ENCODE data around the gene PSMD2.
A peak's percentile ranks its signal among the peaks of the same experiment; 100 is the strongest.
"Not testable (repeated sequence)": the region's sequence is repeated elsewhere in the genome, so short reads cannot be mapped to it uniquely, and the experiment has no call there.

PSMD2 gene

DNA sequence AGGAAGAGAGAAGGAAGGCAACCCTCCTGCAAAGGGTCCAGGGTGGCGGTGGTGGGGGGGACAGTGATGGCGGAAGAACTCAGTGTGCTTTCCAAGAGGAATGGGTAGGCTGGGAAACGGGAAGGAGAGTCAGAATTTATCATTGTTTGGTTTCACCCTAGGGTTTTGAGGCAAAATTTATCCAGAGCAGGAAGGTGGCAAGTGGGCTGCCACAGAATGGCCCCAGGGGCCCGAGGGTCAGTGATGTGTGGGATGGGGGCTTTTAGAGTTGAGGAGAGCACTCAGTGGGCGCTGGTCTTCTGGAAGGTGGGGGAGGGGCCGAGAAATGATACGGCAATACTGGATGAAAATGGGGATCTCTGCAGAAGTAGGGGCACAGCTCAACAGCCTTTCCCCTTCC is 38.9 kb downstream of the PSMD2 start:
- FAIRE-seq = no peak
- DNase-seq (ENCODE audit: insufficient read length, low spot score) = no peak

DNA sequence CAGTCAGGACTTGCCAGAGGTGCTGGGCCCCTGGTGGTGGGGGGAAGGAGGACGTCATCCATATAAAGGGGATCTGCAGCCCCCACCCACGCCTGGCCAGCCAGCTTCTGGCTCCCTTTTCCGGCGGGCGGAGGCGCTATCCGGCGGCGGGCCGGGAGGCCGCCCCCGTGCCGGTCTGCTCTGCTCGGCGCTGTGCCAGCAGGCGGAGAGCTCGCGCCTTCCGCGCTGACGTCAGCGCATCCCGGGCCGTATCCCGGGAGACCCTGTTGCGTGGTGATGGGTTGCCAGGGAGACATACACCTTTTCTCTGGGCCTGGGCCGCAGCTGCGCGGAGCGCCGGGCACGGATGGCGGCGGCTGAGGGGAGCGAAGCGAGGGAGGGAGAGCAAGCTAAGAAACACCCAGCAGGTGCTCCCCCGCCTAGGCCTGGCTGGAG is 39.5 kb downstream of the PSMD2 start:
- no peak for FAIRE-seq
- DNase-seq (ENCODE audit: insufficient read length, low spot score) = no peak

DNA sequence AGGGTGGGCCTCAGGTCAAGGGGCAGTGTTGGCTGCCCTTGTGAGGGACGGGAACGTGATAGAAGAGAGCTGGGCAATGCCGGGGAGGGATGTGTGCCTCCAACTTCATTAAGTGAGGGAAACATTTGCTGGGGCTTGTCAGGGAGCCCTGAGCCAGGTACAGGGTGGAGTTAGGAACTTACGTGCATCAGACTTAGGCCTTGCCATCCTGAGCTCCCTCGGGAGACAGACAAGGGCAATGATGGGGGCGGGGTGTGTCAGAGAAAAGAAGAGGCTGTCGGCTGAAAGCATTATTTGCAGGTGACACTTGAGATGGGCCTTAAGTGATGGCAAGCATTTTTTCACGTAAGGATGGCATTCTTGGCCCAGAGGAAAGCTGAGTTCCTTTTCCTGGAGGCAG is 40.0 kb downstream of the PSMD2 start:
- no peak for DNase-seq (ENCODE audit: insufficient read length, low spot score)
- no peak for FAIRE-seq

DNA sequence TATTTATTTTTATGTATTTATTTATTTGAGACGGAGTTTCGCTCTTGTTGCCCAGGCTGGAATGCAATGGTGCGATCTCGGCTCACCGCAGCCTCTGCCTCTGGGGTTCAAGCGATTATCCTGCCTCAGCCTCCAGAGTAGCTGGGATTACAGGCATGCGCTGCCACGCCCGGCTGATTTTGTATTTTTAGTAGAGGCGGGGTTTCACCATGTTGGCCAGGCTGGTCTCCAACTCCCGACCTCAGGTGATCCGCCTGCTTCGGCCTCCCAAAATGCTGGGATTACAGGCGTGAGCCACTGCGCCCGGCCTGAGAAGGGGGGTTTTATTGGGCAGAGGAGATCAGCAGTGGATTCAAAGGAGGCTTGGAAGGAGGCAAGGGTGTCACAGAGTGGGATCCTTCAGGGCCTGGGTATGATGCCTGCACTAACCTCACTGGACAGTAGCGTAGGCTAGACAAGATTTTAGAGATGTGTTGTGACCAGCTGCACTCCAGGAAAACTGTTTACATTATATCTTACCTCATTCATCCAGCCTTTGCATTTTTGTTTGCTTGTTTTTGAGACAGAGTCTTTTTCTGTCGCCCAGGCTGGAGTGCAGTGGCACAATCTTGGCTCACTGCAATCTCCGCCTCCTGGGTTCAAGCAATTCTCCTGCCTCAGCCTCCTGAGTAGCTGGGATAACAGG is 40.6 kb downstream of the PSMD2 start:
- not testable (repeated sequence) for FAIRE-seq; DNase-seq (ENCODE audit: insufficient read length, low spot score)

DNA sequence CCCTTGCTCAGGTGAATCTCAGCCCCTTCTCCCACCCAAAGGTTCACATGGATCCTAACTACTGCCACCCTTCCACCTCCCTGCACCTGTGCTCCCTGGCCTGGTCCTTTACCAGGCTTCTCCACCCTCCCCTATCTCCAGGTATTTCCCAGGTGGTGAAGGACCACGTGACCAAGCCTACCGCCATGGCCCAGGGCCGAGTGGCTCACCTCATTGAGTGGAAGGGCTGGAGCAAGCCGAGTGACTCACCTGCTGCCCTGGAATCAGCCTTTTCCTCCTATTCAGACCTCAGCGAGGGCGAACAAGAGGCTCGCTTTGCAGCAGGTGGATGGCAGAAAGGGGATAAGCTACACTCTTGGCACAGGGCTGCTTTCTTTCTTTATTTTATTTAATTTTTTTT is 42.9 kb downstream of the PSMD2 start:
- FAIRE-seq (no peak), DNase-seq (ENCODE audit: insufficient read length, low spot score) (no peak)

DNA sequence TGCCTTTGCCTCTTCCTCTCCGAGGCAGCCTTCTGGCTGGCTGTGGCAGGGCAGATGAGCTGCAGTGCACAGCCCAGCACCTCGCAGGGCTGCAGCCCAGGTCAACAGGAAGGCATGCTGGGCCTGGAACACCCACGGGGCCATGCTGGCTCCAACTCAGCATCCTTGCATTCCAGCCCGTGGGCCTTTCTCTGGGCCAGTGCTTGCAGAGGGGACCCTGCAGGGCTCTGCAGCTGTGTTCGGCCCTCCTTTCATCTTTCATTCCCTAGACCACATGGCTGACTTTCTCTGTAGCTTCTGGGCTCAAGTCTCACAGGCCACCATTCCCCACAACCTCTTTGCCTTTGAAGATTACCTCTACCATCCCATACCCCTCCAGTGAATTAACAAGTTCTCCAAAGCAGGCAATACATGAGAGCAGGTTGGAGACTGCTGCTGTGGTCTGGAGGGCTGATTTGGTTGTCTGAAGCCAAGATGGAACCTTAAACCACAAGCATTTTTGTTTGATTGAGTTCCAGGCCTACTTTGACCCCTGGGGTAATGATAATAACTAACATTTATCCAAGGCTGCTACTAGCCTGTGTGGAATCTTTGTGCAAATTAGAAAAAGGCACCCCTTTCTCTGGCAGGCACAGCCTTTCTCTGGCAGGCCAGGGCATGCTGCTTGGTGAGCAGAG is 44.3 kb downstream of the PSMD2 start:
- FAIRE-seq = no peak

DNA sequence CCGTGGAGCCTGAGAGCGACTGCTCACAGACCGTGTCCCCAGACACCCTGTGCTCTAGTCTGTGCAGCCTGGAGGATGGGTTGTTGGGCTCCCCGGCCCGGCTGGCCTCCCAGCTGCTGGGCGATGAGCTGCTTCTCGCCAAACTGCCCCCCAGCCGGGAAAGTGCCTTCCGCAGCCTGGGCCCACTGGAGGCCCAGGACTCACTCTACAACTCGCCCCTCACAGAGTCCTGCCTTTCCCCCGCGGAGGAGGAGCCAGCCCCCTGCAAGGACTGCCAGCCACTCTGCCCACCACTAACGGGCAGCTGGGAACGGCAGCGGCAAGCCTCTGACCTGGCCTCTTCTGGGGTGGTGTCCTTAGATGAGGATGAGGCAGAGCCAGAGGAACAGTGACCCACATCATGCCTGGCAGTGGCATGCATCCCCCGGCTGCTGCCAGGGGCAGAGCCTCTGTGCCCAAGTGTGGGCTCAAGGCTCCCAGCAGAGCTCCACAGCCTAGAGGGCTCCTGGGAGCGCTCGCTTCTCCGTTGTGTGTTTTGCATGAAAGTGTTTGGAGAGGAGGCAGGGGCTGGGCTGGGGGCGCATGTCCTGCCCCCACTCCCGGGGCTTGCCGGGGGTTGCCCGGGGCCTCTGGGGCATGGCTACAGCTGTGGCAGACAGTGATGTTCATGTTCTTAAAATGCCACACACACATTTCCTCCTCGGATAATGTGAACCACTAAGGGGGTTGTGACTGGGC is 45.7 kb downstream of the PSMD2 start:
- no peak for FAIRE-seq
- DNase-seq (ENCODE audit: insufficient read length, low spot score) = no peak

More for the DNA sequence above, 44.3 kb downstream of the PSMD2 start:
- DNase-seq (ENCODE audit: insufficient read length, low spot score) = no peak

DNA sequence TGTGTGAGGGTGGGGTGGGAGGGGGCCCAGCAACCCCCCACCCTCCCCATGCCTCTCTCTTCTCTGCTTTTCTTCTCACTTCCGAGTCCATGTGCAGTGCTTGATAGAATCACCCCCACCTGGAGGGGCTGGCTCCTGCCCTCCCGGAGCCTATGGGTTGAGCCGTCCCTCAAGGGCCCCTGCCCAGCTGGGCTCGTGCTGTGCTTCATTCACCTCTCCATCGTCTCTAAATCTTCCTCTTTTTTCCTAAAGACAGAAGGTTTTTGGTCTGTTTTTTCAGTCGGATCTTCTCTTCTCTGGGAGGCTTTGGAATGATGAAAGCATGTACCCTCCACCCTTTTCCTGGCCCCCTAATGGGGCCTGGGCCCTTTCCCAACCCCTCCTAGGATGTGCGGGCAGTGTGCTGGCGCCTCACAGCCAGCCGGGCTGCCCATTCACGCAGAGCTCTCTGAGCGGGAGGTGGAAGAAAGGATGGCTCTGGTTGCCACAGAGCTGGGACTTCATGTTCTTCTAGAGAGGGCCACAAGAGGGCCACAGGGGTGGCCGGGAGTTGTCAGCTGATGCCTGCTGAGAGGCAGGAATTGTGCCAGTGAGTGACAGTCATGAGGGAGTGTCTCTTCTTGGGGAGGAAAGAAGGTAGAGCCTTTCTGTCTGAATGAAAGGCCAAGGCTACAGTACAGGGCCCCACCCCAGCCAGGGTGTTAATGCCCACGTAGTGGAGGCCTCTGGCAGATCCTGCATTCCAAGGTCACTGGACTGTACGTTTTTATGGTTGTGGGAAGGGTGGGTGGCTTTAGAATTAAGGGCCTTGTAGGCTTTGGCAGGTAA is 46.5 kb downstream of the PSMD2 start:
- FAIRE-seq = peak; percentile 26

DNA sequence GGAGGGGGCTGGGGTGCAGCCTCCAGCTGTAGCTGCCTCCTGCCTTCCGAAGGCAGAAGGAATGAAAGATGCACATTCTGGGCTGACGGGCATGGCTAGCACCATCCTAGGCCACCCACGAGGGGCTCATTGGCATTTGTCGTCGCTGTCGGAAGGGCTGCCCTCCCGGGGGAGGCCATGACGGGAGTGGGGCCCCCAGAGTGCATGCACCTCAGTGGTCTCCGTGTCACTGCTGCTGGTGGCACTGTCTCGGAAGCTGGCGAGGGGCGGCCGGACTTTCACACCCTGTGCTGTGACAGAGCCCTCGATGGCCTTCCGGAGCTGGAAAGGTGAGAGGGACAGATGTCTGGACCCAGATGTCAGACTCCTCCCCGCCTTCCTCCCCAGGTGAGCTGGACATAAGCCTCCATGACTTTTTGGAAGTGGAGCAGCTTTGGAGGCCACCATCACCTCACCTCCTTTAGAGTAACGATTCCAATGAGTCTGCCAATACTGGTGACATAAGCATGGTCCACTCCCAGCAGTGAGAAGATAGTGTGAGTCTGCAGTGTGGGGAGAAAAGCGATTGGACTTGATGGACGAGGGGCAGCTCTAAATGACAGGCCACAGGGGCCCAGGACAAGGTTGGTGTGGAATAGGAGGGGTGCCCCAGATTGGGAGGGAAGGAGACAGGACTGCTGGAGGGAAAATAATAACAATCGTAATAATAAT is 47.6 kb downstream of the PSMD2 start:
- FAIRE-seq = no peak
- DNase-seq (ENCODE audit: insufficient read length, low spot score) = no peak

More for the DNA sequence above, 46.5 kb downstream of the PSMD2 start:
- DNase-seq (ENCODE audit: insufficient read length, low spot score) = peak; percentile 63

DNA sequence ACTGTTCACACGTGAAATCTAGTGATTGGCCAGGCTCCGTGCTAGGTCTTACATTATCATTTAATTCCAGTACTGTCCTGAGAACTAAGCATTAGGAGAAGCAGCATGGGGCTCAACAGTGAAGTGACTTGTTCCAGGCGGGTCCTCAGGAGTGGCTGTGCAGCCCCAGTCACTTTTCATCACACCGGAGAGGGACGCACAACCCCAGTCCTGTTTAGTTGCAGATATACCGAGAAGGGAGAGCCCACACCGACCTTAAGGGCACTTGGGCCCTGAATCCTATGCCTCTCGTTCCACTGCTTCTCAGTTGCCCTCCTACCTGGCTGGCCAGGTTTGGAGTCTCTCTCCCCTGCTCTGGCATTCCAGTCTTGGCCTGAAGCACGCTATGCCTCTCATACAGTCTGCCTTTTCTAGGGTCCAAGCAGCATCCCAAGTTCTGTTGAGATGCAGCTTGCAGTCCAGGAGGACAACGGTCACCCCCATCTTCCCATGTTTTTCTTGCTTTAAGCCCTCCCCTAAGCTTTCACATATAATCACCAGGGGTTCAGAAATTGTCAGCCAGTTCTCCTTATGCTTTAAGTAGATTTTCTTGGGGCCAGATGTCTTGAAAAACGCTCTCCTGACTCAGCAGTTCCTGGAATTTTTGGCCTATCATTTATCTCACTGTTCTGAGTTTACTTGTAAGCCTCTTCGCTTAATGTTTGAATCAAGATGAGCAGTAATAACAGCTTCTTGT is 48.4 kb downstream of the PSMD2 start:
- FAIRE-seq (no peak), DNase-seq (ENCODE audit: insufficient read length, low spot score) (no peak)

DNA sequence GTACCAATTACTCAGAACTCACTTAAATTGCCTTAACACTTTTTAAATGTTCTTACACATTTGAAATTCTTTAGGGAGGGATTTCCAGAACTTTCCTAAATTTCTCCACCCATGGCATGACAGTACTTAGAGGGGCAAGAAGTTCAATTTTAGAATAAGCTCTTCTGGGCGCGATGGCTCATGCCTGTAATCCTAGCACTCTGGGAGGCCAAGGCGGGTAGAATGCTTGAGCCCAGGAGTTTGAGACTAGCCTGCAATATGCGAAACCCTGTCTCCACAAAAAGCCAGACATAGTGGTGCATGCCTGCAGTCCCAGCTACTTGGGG is 49.0 kb downstream of the PSMD2 start:
- no peak for FAIRE-seq
- no peak for DNase-seq (ENCODE audit: insufficient read length, low spot score)

DNA sequence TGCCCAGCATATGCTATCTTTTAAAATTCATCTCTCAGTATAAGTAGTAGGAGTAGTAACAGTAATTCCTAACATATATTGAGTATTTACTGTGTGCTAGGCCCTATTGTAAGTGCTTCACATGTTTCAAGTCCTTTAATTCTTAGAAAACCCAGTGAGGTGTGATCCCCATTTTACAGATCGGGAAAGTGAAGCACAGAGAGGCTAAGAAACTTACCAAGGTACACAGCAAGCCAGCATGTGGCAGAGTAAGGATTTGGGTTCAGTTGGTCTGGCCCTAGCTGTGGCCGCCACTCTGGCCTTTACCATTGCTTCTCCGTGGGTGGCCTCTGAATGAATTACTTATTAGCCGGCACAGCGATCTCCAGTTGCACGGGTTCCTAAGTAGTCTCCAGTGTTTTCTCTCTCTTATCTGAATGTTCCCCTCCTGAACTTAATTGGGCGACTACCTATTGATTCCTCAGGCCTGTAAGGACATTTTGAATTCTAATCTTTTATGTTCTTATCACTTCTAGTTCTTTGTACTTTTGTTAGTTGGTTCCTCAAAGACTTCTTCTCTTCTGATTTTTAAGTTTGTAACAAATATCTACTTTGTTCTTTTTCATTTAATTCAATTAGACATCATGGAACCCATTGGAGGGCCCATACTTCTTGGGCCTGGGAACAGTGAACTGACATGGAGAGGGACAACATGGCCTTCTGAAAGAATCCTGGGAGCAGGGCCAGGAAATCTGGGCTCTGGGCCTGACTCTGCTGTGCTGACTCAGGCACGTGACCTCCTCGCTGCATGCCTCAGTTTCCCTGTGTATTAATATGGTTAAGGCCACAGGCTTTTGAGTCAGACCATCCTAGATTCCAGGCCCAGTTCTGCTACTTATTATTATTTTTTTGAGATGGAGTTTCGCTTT is 50.8 kb downstream of the PSMD2 start:
- no peak for DNase-seq (ENCODE audit: insufficient read length, low spot score)
- no peak for FAIRE-seq

DNA sequence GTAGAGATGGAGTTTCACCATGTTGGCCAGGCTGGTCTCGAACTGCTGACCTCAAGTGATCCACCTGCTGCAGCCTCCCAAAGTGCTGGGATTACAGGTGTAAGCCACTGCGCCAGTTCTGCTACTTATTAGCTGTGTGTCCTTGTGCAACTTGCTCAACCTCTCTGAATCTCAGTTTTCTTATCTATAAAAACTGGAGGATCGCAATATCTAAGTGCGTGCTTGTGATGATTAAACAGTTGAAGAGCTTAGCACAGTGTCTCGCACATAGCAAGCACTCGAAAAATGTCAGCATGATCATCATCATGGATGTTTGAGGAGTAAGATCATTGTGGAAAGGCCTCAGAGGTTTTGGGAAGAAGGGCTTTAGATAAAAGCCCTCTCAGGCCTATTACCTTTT is 51.6 kb downstream of the PSMD2 start:
- DNase-seq (ENCODE audit: insufficient read length, low spot score) = no peak
- FAIRE-seq = no peak

DNA sequence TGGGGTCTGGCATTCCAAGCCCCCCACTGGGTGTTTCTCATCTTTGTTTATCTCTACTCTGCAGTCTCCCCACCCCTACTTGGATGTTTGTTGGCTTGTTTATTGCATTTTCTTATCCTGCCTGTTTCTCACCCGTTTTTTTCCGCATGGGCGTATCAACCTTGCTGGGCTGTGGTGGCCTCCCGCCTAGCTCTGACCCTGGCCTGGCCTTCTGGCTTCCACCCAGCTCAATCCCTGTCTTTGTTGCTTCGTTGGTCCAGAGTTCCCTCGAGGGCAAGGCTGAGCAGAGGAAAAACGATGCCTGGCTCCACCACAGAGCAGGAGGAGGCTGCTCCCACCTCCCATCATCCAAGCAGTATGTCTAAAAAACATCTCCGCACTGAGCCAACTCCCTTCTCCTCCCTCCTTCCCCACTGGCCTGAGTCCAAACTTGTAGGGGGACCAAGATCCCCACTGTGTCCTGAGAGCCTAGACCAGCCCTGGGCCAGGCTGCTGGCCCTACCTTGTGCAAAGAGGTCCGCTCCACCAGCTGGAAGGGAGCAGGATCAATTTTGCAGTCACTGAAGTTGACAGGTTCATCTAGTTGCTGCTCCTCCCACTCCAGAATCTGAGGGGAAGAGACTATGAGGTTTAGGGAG is 52.6 kb downstream of the PSMD2 start:
- no peak for FAIRE-seq
- no peak for DNase-seq (ENCODE audit: insufficient read length, low spot score)

DNA sequence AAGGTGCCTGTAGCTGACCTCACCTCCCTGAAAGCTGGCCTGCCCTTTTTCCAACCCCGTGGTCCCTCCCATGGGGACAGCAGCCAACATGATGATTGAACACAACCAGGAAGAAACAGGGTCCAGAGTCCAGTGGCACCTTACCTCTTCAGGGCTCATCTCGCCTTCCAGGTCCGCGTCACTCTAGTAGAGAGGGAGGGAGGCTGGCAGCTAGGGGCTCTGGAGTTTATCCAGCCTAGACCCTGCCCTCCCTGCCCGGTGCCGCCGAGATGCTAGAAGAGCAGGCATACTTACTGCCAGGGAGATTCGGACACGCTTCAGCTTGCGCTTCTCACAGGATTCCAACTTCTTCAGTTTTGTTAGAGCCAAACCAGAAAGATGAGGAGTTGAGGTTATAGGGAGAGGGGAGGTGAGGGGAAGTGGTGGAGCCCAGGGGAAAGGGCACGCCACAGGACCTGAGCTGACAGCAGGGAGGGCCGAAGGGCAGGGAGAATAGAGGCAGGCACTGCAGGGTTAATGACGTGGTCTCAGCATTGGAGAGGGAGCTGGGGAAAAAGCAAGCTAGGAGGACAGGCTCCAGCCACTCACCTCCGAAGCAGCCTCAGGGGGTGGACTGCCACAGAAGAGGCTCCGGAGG is 53.2 kb downstream of the PSMD2 start:
- FAIRE-seq (no peak), DNase-seq (ENCODE audit: insufficient read length, low spot score) (no peak)

DNA sequence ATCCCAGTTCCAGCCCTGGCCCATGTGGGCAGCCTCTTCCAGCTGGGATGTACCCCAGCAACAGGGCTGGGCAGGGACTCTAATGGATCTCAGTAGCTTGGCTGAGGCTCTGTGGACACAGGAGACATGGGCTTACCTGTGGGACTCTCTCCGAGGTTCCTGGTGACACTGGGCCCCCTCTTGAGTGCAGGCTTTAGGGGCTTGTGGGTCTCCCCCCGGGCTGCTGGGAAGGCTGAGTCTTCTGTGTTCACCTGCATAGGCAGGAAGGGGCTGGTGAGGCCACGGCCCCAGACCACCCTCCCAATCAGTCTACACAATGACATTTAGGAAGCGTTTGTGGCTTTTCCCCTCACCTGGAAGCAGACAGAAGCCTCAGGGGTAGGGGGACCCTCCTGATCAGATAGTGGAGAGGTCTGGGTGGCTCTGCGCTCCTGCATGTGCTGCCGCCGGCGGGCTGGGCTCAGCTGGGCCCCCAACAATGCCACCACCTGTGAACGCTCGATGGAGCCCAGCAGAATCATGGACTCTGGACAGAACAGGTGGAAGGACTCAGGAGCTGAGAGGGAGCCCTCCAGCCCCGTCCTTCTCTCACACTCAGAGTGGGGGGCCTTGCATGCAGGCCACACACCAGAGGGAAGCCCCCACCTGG is 54.0 kb downstream of the PSMD2 start:
- no peak for DNase-seq (ENCODE audit: insufficient read length, low spot score)
- no peak for FAIRE-seq

DNA sequence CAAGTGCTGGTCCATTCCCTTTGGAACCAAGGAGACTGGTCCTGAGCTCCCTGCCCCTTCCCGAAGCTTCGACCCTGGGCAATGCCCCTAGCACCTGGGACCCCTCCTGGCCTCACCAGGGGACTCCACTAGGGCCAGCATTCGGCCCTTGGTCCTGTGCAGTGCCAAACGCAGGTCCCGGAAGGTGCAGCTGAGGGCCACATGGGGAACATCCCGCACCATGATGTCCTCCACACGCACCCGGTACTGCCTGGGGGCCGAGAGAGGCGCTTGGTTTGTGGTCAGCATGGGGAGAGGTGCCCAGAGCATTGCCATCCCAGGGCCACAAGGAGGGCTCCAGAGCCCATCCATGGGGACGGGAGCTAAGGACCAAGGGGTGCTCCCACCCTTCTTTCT is 54.5 kb downstream of the PSMD2 start:
- FAIRE-seq = no peak
- no peak for DNase-seq (ENCODE audit: insufficient read length, low spot score)

All from HTR-8/SVneo (cell line).